ENCODE measurements around the gene MYBPC1. TPM values are rescaled to one million over a fixed set of nuclear protein-coding genes. Genes with fewer than 3 reads are reported as not detected.

MYBPC1 gene
- total and polyA plus RNA-seq, 2 of the 13 experiments (the other 11 are each of a cell fraction or from before 2014, with no cell fraction given): 0.31 to 0.53 TPM

- Histone ChIP-seq H3K27ac (ENCODE audit: extremely low read length, insufficient read depth, low read length) (peak overlapping the region; percentile 70), H3K4me2 (ENCODE audit: low read depth, low read length) (peak overlapping the region; percentile 86), H3K9ac (ENCODE audit: insufficient read depth, low read depth, low read length) (peak overlapping the region; percentile 48), H3K79me2 (ENCODE audit: insufficient read depth, low read length) (peaks cover 99% of the 10 kb centered on the region), H2AFZ (ENCODE audit: low read length) (no peak overlapping the region), H3K36me3 (replicated peaks in 1 of 2; ENCODE audit: control insufficient read depth in 1 of 2, insufficient read depth in 2 of 2, low read length in 2 of 2) (peaks cover 3 to 26% of the 10 kb centered on the region in 2 experiments), H3K4me3 (replicated peaks in 1 of 3; ENCODE audit: insufficient read depth in 1 of 3, low read depth in 2 of 3, low read length in 3 of 3) (peak overlapping the region; percentile 25 to 51 (median 35)), H4K20me1 (ENCODE audit: insufficient read depth, low read length) (peaks cover 10% of the 10 kb centered on the region), H3K4me1 (ENCODE audit: insufficient read depth, low read length) (peaks cover 62% of the 10 kb centered on the region), H3K9me3 (ENCODE audit: low read length) (no peaks in the 10 kb centered on the region), H3K27me3 (ENCODE audit: control insufficient read depth in 1 of 2, insufficient read depth in 2 of 2, low read length in 2 of 2) (no peaks in the 10 kb centered on the region; a peak in 1 of 5 replicates)
- CTCF ChIA-PET (ENCODE audit: low intra/inter-chr PET ratio, low total read pairs): no interaction called here
- in situ Hi-C loops (cut with HindIII; ENCODE audit: extremely low pct_ligation_motif_present, low pct_unique_long_range_greater_than_20kb): no loop called here
- DNase-seq (ENCODE audit: low spot score) (peak; percentile 85), ATAC-seq (peak; percentile 97), FAIRE-seq (peak; percentile 92)
- 2% methylated on average over 5 of the region's 5 CpGs for WGBS (ENCODE audit: low lambda C conversion rate)
- no TSS peak for BruUV-seq (replicated peaks)
- POLR2A ChIA-PET: interaction anchor here (0.8 to 2.1 kb wide), 4 partner anchors 15 to 114 kb away, joined by 3 to 20 read pairs (median 3); partner anchors contain the start of gene CHPT1
- intact Hi-C loops (cut with micrococcal nuclease; ENCODE audit: unreplicated experiment): loop anchor here (2.0 to 5.0 kb wide), 4 partner anchors 14 to 142 kb away; no protein-coding TSS in a partner anchor
- peak; percentile 48; the same call in 1 of the 2 replicates for TF ChIP-seq ZNF607 (CRISPR knock-in tag; IDR thresholded peaks at IDR 0.05; ENCODE audit: borderline replicate concordance)
- no peak for TF ChIP-seq GATA4 (IDR thresholded peaks at IDR 0.05; ENCODE audit: borderline replicate concordance, low read depth)
- peak; percentile 53; the same call in 1 of the 2 replicates for TF ChIP-seq ZNF788 (CRISPR knock-in tag; IDR thresholded peaks at IDR 0.05; ENCODE audit: borderline replicate concordance)
- no peak for TF ChIP-seq ZNF326 (CRISPR knock-in tag; IDR thresholded peaks at IDR 0.05; ENCODE audit: borderline replicate concordance)
- peak; percentile 79 for TF ChIP-seq BCL6 (CRISPR knock-in tag; IDR thresholded peaks at IDR 0.05)
- TF ChIP-seq MXI1 (IDR thresholded peaks at IDR 0.05; ENCODE audit: borderline replicate concordance, low read depth, low read length): peak; percentile 40; the same call in 1 of the 3 replicates
- TF ChIP-seq DMAP1 (CRISPR knock-in tag; IDR thresholded peaks at IDR 0.05): peak; percentile 59; the same call in 1 of the 2 replicates
- peak; percentile 32; the same call in 1 of the 2 replicates for TF ChIP-seq MEIS2 (CRISPR knock-in tag; IDR thresholded peaks at IDR 0.05)
- TF ChIP-seq ZNF549 (CRISPR knock-in tag; IDR thresholded peaks at IDR 0.05): no peak
- TF ChIP-seq KDM4B (CRISPR knock-in tag; IDR thresholded peaks at IDR 0.05): peak; percentile 18; the same call in 1 of the 2 replicates
- TF ChIP-seq ZNF232 (CRISPR knock-in tag; IDR thresholded peaks at IDR 0.05; ENCODE audit: borderline replicate concordance): no peak
- TF ChIP-seq ZMAT3 (CRISPR knock-in tag; conservative IDR thresholded peaks at IDR 0.05): 0 out of 2 replicates have a peak, but pooled peaks have one; percentile 49
- TF ChIP-seq BRCA1 (CRISPR knock-in tag; IDR thresholded peaks at IDR 0.05): peak; percentile 36; the same call in 1 of the 2 replicates
- TF ChIP-seq KLF16 (CRISPR knock-in tag; IDR thresholded peaks at IDR 0.05): 0 out of 4 replicates have a peak, but pooled peaks of 1 of the 2 experiments have one; percentile 41
- no peak for TF ChIP-seq SOX6 (IDR thresholded peaks at IDR 0.05)
- peak; percentile 83 for TF ChIP-seq SOX6 (CRISPR knock-in tag; IDR thresholded peaks at IDR 0.05)
- TF ChIP-seq NR2F6 (IDR thresholded peaks at IDR 0.05): peak; percentile 99
- TF ChIP-seq NR2F6 (CRISPR knock-in tag; IDR thresholded peaks at IDR 0.05): peak; percentile 100
- TF ChIP-seq ZNF10 (CRISPR knock-in tag; IDR thresholded peaks at IDR 0.05; ENCODE audit: borderline replicate concordance, low read depth): no peak
- peak; percentile 64; the same call in 1 of the 2 replicates for TF ChIP-seq ATF2 (CRISPR knock-in tag; IDR thresholded peaks at IDR 0.05)
- TF ChIP-seq ZBTB7B (CRISPR knock-in tag; IDR thresholded peaks at IDR 0.05): 0 out of 2 replicates have a peak, but pooled peaks have one; percentile 50
- peak; percentile 85 for TF ChIP-seq NCOA2 (CRISPR knock-in tag; IDR thresholded peaks at IDR 0.05)
- TF ChIP-seq DNMT3B (CRISPR knock-in tag; conservative IDR thresholded peaks at IDR 0.05): no peak
- TF ChIP-seq RNF2 (conservative IDR thresholded peaks at IDR 0.05; ENCODE audit: low read depth): no peak
- TF ChIP-seq ZNF652 (CRISPR knock-in tag; IDR thresholded peaks at IDR 0.05; ENCODE audit: borderline replicate concordance, low read depth): peak; percentile 44; the same call in 1 of the 2 replicates
- peak; percentile 93 for TF ChIP-seq MLX (CRISPR knock-in tag; IDR thresholded peaks at IDR 0.05)
These were observed 118.4 kb downstream of the MYBPC1 start for GRCh38 chr12:101713059-101713682.
